ENCODE data around the gene MSX2. TPM values are rescaled to one million over a fixed set of nuclear protein-coding genes. Genes with fewer than 3 reads are reported as not detected.
A peak's percentile ranks its signal among the peaks of the same experiment; 100 is the strongest.

Gene MSX2
- total RNA-seq (not detected), polyA plus RNA-seq (not detected), total RNA-seq (not detected)

- Histone ChIP-seq H3K27me3 (ENCODE audit: control insufficient read depth in 2 of 2, insufficient read depth in 2 of 2, low read length in 2 of 2) (peaks cover 0 to 27% of the 10 kb centered on the region in 2 donors), H3K4me1 (ENCODE audit: control insufficient read depth in 2 of 2, insufficient read depth in 2 of 2, low read length in 2 of 2) (no peaks in the 10 kb centered on the region), H3K4me3 (ENCODE audit: low read length) (no peak within 1 kb of the TSS), H3K27ac (ENCODE audit: low read depth, low read length) (no peak within 1 kb of the TSS), H3K36me3 (ENCODE audit: control insufficient read depth in 2 of 3, insufficient read depth in 3 of 3, low read length in 3 of 3) (no peaks in the 10 kb centered on the region), H3K9me3 (ENCODE audit: control insufficient read depth in 2 of 3, low read length in 3 of 3) (no peaks in the 10 kb centered on the region)
- H3K9me3 Mint-ChIP-seq = peaks cover 0 to 15% (median 0%) of the 10 kb centered on the region in 11 donors
- POLR2A ChIA-PET = no interaction called here
- peaks cover 0 to 12% (median 2%) of the 10 kb centered on the region in 5 donors for H3K36me3 Mint-ChIP-seq
- peak within 1 kb of the TSS in 1 of 9 donors; percentile 79 for H3K27ac Mint-ChIP-seq
- peaks cover 81 to 90% (median 84%) of the 10 kb centered on the region in 5 donors for H3K27me3 Mint-ChIP-seq
- CTCF ChIA-PET = no interaction called here
- intact Hi-C loops (cut with micrococcal nuclease) = loop anchor here in 1 of 2 donors (5.0 kb wide), 1 partner anchor 1487 kb away; the partner anchor contains the start of gene NKX2-5
- H3K4me1 Mint-ChIP-seq = peaks cover 4 to 31% (median 13%) of the 10 kb centered on the region in 7 donors
- ATAC-seq = peak; percentile 64
- peak within 1 kb of the TSS; percentile 49 to 85 (median 71) for H3K4me3 Mint-ChIP-seq
- peak in 2 of 9 donors; percentile 7 to 8 for DNase-seq
These were observed at the start of gene MSX2 for GRCh38 chr5:174724484-174725260. Gene MSX2, plus strand, starts transcription at chr5:174724582. Its CDS starts 78 bp downstream, at chr5:174724660.

GRCh38 chr5:174675110-174675509 is 49.3 kb upstream of the MSX2 start:
- ChIA-PET CTCF (no interaction called here), POLR2A (no interaction called here)
- no peak overlapping the region for H3K27ac Mint-ChIP-seq
- Histone ChIP-seq H3K36me3 (ENCODE audit: control insufficient read depth in 2 of 3, insufficient read depth in 3 of 3, low read length in 3 of 3) (no peaks in the 10 kb centered on the region), H3K4me1 (ENCODE audit: control insufficient read depth in 2 of 2, insufficient read depth in 2 of 2, low read length in 2 of 2) (no peaks in the 10 kb centered on the region), H3K9me3 (ENCODE audit: control insufficient read depth in 2 of 3, low read length in 3 of 3) (no peaks in the 10 kb centered on the region), H3K27ac (ENCODE audit: low read depth, low read length) (no peak overlapping the region), H3K4me3 (ENCODE audit: low read length) (no peak overlapping the region), H3K27me3 (ENCODE audit: control insufficient read depth in 2 of 2, insufficient read depth in 2 of 2, low read length in 2 of 2) (no peaks in the 10 kb centered on the region)
- DNase-seq = no peak
- H3K9me3 Mint-ChIP-seq = peaks cover 0 to 7% (median 2%) of the 10 kb centered on the region in 11 donors
- H3K4me1 Mint-ChIP-seq = no peaks in the 10 kb centered on the region
- H3K4me3 Mint-ChIP-seq = no peak overlapping the region
- intact Hi-C loops (cut with micrococcal nuclease) = no loop called here
- ATAC-seq = no peak
- no peaks in the 10 kb centered on the region for H3K36me3 Mint-ChIP-seq
- peaks cover 0 to 20% (median 2%) of the 10 kb centered on the region in 5 donors for H3K27me3 Mint-ChIP-seq

GRCh38 chr5:174675916-174676315 is 48.5 kb upstream of the MSX2 start:
- no peak for ATAC-seq
- no peaks in the 10 kb centered on the region for H3K4me1 Mint-ChIP-seq
- H3K36me3 Mint-ChIP-seq = no peaks in the 10 kb centered on the region
- no peaks in the 10 kb centered on the region for H3K36me3 ChIP-seq (ENCODE audit: control insufficient read depth in 2 of 3, insufficient read depth in 3 of 3, low read length in 3 of 3)
- H3K27me3 Mint-ChIP-seq = peaks cover 0 to 26% (median 7%) of the 10 kb centered on the region in 5 donors
- H3K4me3 ChIP-seq (ENCODE audit: low read length) = no peak overlapping the region
- H3K27ac Mint-ChIP-seq = no peak overlapping the region
- ChIA-PET CTCF (no interaction called here), POLR2A (no interaction called here)
- H3K9me3 ChIP-seq (ENCODE audit: control insufficient read depth in 2 of 3, low read length in 3 of 3) = no peaks in the 10 kb centered on the region
- no peaks in the 10 kb centered on the region for H3K27me3 ChIP-seq (ENCODE audit: control insufficient read depth in 2 of 2, insufficient read depth in 2 of 2, low read length in 2 of 2)
- H3K4me1 ChIP-seq (ENCODE audit: control insufficient read depth in 2 of 2, insufficient read depth in 2 of 2, low read length in 2 of 2) = no peaks in the 10 kb centered on the region
- no peak for DNase-seq
- H3K9me3 Mint-ChIP-seq = peaks cover 0 to 7% (median 5%) of the 10 kb centered on the region in 11 donors
- intact Hi-C loops (cut with micrococcal nuclease) = no loop called here
- no peak overlapping the region for H3K4me3 Mint-ChIP-seq
- no peak overlapping the region for H3K27ac ChIP-seq (ENCODE audit: low read depth, low read length)

GRCh38 chr5:174678107-174678506 is 46.3 kb upstream of the MSX2 start:
- no peak overlapping the region for H3K27ac Mint-ChIP-seq
- no peak overlapping the region for H3K4me3 ChIP-seq (ENCODE audit: low read length)
- H3K27ac ChIP-seq (ENCODE audit: low read depth, low read length) = no peak overlapping the region
- H3K36me3 ChIP-seq (ENCODE audit: control insufficient read depth in 2 of 3, insufficient read depth in 3 of 3, low read length in 3 of 3) = no peaks in the 10 kb centered on the region
- CTCF ChIA-PET = no interaction called here
- H3K27me3 Mint-ChIP-seq = peaks cover 0 to 9% (median 6%) of the 10 kb centered on the region in 5 donors
- H3K4me1 ChIP-seq (ENCODE audit: control insufficient read depth in 2 of 2, insufficient read depth in 2 of 2, low read length in 2 of 2) = no peaks in the 10 kb centered on the region
- H3K9me3 Mint-ChIP-seq = peaks cover 0 to 8% (median 5%) of the 10 kb centered on the region in 11 donors
- H3K27me3 ChIP-seq (ENCODE audit: control insufficient read depth in 2 of 2, insufficient read depth in 2 of 2, low read length in 2 of 2) = no peaks in the 10 kb centered on the region
- no peaks in the 10 kb centered on the region for H3K4me1 Mint-ChIP-seq
- DNase-seq (no peak), ATAC-seq (no peak)
- POLR2A ChIA-PET = no interaction called here
- no peaks in the 10 kb centered on the region for H3K36me3 Mint-ChIP-seq
- H3K9me3 ChIP-seq (ENCODE audit: control insufficient read depth in 2 of 3, low read length in 3 of 3) = no peaks in the 10 kb centered on the region
- H3K4me3 Mint-ChIP-seq = no peak overlapping the region
- intact Hi-C loops (cut with micrococcal nuclease) = no loop called here

- no peaks in the 10 kb centered on the region for H3K27me3 ChIP-seq (ENCODE audit: control insufficient read depth in 2 of 2, insufficient read depth in 2 of 2, low read length in 2 of 2)
- no peaks in the 10 kb centered on the region for H3K9me3 ChIP-seq (ENCODE audit: control insufficient read depth in 2 of 3, low read length in 3 of 3)
- no peak overlapping the region for H3K4me3 ChIP-seq (ENCODE audit: low read length)
- no peaks in the 10 kb centered on the region for H3K36me3 ChIP-seq (ENCODE audit: control insufficient read depth in 2 of 3, insufficient read depth in 3 of 3, low read length in 3 of 3)
- intact Hi-C loops (cut with micrococcal nuclease) = no loop called here
- Mint-ChIP-seq H3K27me3 (peaks cover 0 to 21% (median 10%) of the 10 kb centered on the region in 5 donors), H3K4me1 (no peaks in the 10 kb centered on the region), H3K9me3 (peaks cover 0 to 10% (median 5%) of the 10 kb centered on the region in 11 donors), H3K4me3 (no peak overlapping the region), H3K27ac (no peak overlapping the region), H3K36me3 (no peaks in the 10 kb centered on the region)
- ChIA-PET CTCF (no interaction called here), POLR2A (no interaction called here)
- H3K27ac ChIP-seq (ENCODE audit: low read depth, low read length) = no peak overlapping the region
- ATAC-seq = no peak
- H3K4me1 ChIP-seq (ENCODE audit: control insufficient read depth in 2 of 2, insufficient read depth in 2 of 2, low read length in 2 of 2) = no peaks in the 10 kb centered on the region
- DNase-seq = no peak
These were observed 43.3 kb upstream of the MSX2 start for GRCh38 chr5:174680901-174681565.

GRCh38 chr5:174687503-174687902 is 36.9 kb upstream of the MSX2 start:
- Mint-ChIP-seq H3K9me3 (peaks cover 0 to 6% (median 0%) of the 10 kb centered on the region in 11 donors), H3K36me3 (no peaks in the 10 kb centered on the region), H3K4me3 (no peak overlapping the region), H3K27me3 (peaks cover 46 to 61% (median 58%) of the 10 kb centered on the region in 5 donors), H3K4me1 (peaks cover 0 to 13% (median 7%) of the 10 kb centered on the region in 7 donors), H3K27ac (no peak overlapping the region)
- no peaks in the 10 kb centered on the region for H3K4me1 ChIP-seq (ENCODE audit: control insufficient read depth in 2 of 2, insufficient read depth in 2 of 2, low read length in 2 of 2)
- intact Hi-C loops (cut with micrococcal nuclease) = no loop called here
- no peak overlapping the region for H3K27ac ChIP-seq (ENCODE audit: low read depth, low read length)
- ATAC-seq (no peak), DNase-seq (no peak)
- H3K4me3 ChIP-seq (ENCODE audit: low read length) = no peak overlapping the region
- H3K9me3 ChIP-seq (ENCODE audit: control insufficient read depth in 2 of 3, low read length in 3 of 3) = no peaks in the 10 kb centered on the region
- peaks cover 3 to 11% of the 10 kb centered on the region in 2 donors for H3K27me3 ChIP-seq (ENCODE audit: control insufficient read depth in 2 of 2, insufficient read depth in 2 of 2, low read length in 2 of 2)
- ChIA-PET CTCF (no interaction called here), POLR2A (no interaction called here)
- H3K36me3 ChIP-seq (ENCODE audit: control insufficient read depth in 2 of 3, insufficient read depth in 3 of 3, low read length in 3 of 3) = no peaks in the 10 kb centered on the region

Data from naive thymus-derived CD4-positive, alpha-beta T cell (primary cell).